ENCODE data around the gene TTC24. TPM values are rescaled to one million over a fixed set of nuclear protein-coding genes. Genes with fewer than 3 reads are reported as not detected.
A peak's percentile ranks its signal among the peaks of the same experiment; 100 is the strongest.
"Not testable (repeated sequence)": the region's sequence is repeated elsewhere in the genome, so short reads cannot be mapped to it uniquely, and the experiment has no call there.

TTC24 gene
- total RNA-seq, 3 donors from 2014 or later = not detected

DNA sequence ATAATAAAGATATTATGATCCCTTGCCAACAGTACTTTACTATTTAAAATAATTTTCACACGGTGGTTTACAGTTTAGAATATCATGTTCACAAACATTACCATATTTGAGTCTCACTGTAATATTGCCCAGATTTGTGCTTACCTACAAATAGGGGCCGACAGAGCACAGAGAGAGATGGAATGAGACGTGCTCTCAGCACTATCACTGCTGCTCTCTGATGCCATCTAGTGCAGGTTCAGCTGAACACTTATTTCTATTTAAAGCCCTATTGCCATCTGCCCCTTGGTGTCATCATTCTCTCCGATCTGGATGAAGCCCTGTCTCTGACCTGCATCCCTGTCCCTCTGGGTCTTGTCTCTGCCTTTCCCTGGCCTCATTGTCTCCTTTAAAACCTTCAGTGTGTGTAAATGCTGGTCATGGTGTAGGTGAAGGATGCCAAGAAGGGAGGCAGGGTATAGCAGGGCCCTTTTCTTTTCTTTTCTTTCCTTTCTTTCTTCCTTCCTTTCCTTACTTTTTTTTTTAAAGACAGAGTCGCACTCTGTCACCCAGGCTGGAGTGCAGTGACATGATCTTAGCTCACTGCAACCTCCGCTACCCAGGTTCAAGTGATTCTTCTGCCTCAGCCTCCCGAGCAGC is 28.6 kb downstream of the TTC24 start:
- Histone ChIP-seq H3K4me1 (no peaks in the 10 kb centered on the region), H3K4me3 (no peak overlapping the region), H3K9me3 (no peaks in the 10 kb centered on the region), H3K27ac (no peak overlapping the region), H3K27me3 (no peaks in the 10 kb centered on the region), H3K36me3 (no peaks in the 10 kb centered on the region)
- peak in 1 of 2 donors; percentile 45 for DNase-seq (ENCODE audit: low spot score in 2 of 2)
- TF ChIP-seq, protein P1, sequence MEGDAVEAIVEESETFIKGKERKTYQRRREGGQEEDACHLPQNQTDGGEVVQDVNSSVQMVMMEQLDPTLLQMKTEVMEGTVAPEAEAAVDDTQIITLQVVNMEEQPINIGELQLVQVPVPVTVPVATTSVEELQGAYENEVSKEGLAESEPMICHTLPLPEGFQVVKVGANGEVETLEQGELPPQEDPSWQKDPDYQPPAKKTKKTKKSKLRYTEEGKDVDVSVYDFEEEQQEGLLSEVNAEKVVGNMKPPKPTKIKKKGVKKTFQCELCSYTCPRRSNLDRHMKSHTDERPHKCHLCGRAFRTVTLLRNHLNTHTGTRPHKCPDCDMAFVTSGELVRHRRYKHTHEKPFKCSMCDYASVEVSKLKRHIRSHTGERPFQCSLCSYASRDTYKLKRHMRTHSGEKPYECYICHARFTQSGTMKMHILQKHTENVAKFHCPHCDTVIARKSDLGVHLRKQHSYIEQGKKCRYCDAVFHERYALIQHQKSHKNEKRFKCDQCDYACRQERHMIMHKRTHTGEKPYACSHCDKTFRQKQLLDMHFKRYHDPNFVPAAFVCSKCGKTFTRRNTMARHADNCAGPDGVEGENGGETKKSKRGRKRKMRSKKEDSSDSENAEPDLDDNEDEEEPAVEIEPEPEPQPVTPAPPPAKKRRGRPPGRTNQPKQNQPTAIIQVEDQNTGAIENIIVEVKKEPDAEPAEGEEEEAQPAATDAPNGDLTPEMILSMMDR (IDR thresholded peaks at IDR 0.05) = peak; percentile 39 to 84 (median 73)
- TF ChIP-seq POLR2AphosphoS5 (IDR thresholded peaks at IDR 0.05) (peak in 1 of 3 donors; percentile 27), POLR2A (IDR thresholded peaks at IDR 0.05) (no peak)
- intact Hi-C loops (cut with DNase I; ENCODE audit: low total_unique reads) = loop anchor here (10.0 kb wide), 1 partner anchor 153 kb away; no protein-coding TSS in a partner anchor

DNA sequence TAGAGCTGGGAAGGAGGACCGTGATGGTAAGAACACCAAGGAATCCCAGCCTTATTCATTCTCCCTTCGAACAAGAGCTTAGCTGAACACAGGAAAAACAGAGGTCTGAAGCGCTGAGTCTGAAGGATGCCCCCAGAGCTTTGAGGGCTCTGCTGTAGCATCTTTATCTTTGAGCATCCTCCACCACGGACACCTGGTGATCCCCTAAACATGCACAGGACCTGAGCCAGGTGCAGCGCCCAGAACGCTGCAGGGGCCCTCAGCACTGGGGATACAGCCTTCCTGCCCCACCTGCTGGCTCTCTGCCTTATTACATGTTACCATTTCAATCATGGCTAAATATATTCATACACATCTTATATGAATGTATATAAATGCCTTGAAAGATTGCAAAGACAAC is 29.5 kb downstream of the TTC24 start:
- DNase-seq (ENCODE audit: low spot score in 2 of 2) = no peak
- H3K9me3 ChIP-seq = no peaks in the 10 kb centered on the region
- no peaks in the 10 kb centered on the region for H3K4me1 ChIP-seq
- no peaks in the 10 kb centered on the region for H3K36me3 ChIP-seq
- no peak overlapping the region for H3K4me3 ChIP-seq
- H3K27ac ChIP-seq = no peak overlapping the region
- TF ChIP-seq POLR2A (IDR thresholded peaks at IDR 0.05) = no peak
- TF ChIP-seq, protein P1 (IDR thresholded peaks at IDR 0.05) = peak; percentile 19 to 37 (median 23)
- H3K27me3 ChIP-seq = no peaks in the 10 kb centered on the region
- intact Hi-C loops (cut with DNase I; ENCODE audit: low total_unique reads) = loop anchor here (10.0 kb wide), 1 partner anchor 154 kb away; no protein-coding TSS in a partner anchor

DNA sequence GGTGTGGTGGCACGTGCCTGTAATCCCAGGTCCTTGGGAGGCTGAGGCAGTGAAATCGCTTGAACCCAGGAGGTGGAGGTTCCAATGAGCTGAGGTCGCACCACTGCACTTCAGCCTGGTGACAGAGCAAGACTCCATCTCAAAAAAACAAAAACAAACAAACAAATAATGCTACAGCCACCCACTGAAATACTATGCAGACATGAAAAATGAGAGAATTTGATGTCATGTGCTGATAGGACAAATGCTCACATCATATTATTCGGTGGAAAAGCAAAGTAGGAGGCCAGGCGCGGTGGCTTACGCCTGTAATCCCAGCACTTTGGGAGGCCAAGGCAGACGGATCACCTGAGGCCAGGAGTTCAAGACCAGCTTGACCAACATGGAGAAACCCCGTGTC is 30.5 kb downstream of the TTC24 start:
- H3K9me3 ChIP-seq; intact Hi-C loops (cut with DNase I; ENCODE audit: low total_unique reads); H3K27ac ChIP-seq; H3K36me3 ChIP-seq; H3K27me3 ChIP-seq; H3K4me3 ChIP-seq; H3K4me1 ChIP-seq; DNase-seq (ENCODE audit: low spot score in 2 of 2): not testable (repeated sequence)

DNA sequence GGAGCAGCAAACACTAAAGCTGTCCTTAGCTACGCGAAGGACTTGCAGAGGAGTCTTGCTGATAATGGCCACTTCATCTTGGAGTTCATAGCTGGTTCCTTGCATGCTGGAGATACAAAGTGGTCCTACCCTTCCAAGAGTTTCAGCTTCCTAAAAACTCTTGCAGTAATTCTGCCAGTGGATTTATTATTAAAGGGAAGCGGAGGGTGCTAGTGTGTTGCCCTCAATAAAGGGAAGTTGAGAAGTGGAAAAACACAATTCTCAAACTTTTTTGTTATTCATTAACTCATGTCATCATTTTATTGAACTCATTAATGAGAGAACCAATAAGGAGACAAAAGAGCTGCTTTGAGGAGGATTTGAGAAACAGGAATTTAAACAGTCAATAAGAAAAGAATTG is 33.1 kb downstream of the TTC24 start:
- TF ChIP-seq, protein P1 (IDR thresholded peaks at IDR 0.05) = no peak
- TF ChIP-seq POLR2A (IDR thresholded peaks at IDR 0.05) (no peak), POLR2AphosphoS5 (IDR thresholded peaks at IDR 0.05) (no peak)

DNA sequence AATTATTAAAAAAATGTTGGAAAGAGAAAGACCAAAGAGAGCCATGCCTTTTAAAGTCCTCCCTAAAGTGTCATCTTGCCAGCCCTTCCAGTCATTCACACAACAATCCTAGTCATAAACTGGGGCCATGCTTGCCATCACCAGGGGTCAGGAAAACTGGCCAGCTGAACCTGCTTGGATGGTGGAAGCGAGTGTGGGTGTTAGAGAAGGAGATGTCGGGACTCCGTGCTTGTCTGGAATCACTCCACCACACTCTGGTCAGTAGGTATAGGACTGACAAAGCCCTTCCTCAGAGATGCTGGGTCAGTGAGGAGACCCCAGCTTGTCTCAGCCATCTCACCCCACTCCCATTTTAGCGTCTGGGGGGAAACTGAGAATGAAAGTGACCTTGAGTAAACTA is 36.4 kb downstream of the TTC24 start:
- DNase-seq (ENCODE audit: low spot score in 2 of 2) = no peak
- no peak for TF ChIP-seq POLR2AphosphoS5 (IDR thresholded peaks at IDR 0.05)
- TF ChIP-seq, protein P1 (IDR thresholded peaks at IDR 0.05) = no peak
- no peak for TF ChIP-seq POLR2A (IDR thresholded peaks at IDR 0.05)
- Histone ChIP-seq H3K36me3 (no peaks in the 10 kb centered on the region), H3K9me3 (no peaks in the 10 kb centered on the region), H3K4me1 (no peaks in the 10 kb centered on the region), H3K4me3 (peak overlapping the region in 2 of 3 donors; percentile 19 to 43), H3K27ac (peak overlapping the region; percentile 13 to 81), H3K27me3 (peaks cover 0 to 14% of the 10 kb centered on the region in 2 donors)
- intact Hi-C loops (cut with DNase I; ENCODE audit: low total_unique reads) = no loop called here

More for the DNA sequence above, 33.1 kb downstream of the TTC24 start:
- no peaks in the 10 kb centered on the region for H3K27me3 ChIP-seq
- no peak overlapping the region for H3K27ac ChIP-seq
- intact Hi-C loops (cut with DNase I; ENCODE audit: low total_unique reads) = no loop called here
- DNase-seq (ENCODE audit: low spot score in 2 of 2) = no peak
- H3K9me3 ChIP-seq = no peaks in the 10 kb centered on the region
- H3K4me3 ChIP-seq = no peak overlapping the region
- no peaks in the 10 kb centered on the region for H3K36me3 ChIP-seq
- no peaks in the 10 kb centered on the region for H3K4me1 ChIP-seq

Measured in breast epithelium (tissue), 4 donors.